ELR (cell line): ENCODE results near the gene PPIP5K1.

Experiments
- DNase-seq: peaks from one replicate; pipeline ENCODE4 v3.0.0-alpha.2; 2015; ENCODE audit warnings: low read depth

PPIP5K1 gene

GRCh38 chr15:43517354-43518196 lies 72.4 kb downstream of the PPIP5K1 start, which contains the start of gene MAP1A:
TSS of gene MAP1A (plus strand) at chr15:43517608. CDS start at chr15:43521474, 3,866 bp downstream.
- peak; percentile 40 for DNase-seq

- DNase-seq = peak; percentile 46
Measured at GRCh38 chr15:43516801-43517353, 73.1 kb downstream of the PPIP5K1 start.

DNA sequence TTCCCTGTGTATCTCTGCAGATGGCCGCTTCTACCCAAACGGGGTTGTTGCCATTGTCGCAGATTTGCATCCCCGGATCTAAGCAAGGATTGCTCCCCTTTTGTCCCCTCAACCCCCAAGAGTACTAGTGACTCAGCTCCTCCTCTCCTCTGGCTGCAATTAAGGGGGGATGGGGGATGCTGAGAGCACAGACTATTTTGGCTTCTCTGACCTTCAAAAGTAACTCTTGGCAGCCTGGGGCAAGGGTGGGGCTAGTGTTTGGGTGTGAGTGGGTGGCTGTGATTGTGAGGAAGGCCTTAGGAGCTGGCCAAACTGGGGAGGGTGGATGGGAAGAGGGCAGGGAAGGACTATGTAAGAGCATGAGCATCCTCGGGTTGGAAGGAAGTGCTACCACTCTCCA lies 73.8 kb downstream of the PPIP5K1 start:
- DNase-seq = no peak

- no peak for DNase-seq
Measured at GRCh38 chr15:43515741-43516140, 74.3 kb downstream of the PPIP5K1 start.

GRCh38 chr15:43514241-43515057 lies 75.6 kb downstream of the PPIP5K1 start:
- peak; percentile 42 for DNase-seq

DNA sequence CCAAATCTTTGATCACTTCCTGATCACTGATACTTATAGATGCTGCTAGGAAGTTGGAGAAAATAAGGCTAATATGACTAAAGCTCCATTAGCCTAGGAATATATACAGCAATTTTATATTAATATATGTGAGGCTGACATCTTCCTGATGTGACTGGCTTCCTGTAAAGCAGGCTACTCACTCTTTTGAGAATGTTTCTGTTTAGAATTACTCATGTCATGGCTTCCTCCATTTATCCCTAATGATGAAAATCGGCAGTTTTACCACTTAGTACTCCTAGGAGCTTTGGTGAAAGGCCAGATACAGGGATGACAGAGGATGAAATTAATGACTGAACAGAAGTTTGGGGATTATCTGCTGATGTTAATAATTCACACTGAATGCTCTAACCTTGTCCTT lies 76.5 kb downstream of the PPIP5K1 start:
- peak; percentile 82 for DNase-seq

DNA sequence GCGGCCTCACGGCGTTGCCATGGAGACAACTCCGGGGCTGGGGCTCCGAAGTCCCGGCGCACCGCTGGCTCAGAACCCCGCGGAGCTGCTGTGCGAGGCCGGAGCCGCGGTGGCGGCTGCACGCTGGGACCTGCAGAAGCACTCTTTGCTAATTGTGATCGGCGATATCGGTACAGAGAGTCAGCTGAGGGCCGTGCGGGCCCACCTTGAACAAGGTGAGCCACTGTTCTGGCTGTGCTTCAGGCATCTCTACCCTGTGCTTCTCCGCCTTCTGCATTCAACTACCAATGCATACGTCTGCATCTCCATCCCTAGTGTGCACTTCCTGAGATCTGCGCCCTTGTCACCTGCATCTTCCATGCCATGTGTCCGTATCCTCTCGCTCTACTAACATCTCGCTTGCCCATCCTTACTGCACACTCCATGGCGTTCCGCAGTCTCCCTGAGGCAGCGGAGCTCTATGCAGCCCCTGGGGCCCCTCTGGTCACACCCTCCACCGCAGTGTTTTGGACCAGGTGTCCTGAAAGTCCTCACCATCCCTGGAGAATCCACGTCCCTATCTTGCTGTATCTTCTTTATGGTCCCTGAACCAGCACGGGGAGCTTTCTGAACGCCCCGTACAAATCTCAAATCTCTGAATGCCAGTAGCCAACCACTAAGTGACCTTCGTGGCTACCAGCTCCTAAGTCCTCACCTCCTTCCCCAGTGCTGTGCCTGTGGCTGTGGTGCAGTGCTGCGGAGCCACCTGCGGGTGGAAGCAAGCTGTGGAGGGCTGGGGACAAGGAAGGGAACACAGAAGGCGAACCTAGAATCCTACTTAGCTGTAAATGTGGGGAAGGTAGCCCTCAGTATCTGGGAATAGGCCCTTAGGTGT lies 78.8 kb downstream of the PPIP5K1 start:
- peak; percentile 56 for DNase-seq

GRCh38 chr15:43510200-43511011 lies 79.6 kb downstream of the PPIP5K1 start:
- DNase-seq = peak; percentile 99

GRCh38 chr15:43509660-43510199 lies 80.3 kb downstream of the PPIP5K1 start:
- peak; percentile 40 for DNase-seq

DNA sequence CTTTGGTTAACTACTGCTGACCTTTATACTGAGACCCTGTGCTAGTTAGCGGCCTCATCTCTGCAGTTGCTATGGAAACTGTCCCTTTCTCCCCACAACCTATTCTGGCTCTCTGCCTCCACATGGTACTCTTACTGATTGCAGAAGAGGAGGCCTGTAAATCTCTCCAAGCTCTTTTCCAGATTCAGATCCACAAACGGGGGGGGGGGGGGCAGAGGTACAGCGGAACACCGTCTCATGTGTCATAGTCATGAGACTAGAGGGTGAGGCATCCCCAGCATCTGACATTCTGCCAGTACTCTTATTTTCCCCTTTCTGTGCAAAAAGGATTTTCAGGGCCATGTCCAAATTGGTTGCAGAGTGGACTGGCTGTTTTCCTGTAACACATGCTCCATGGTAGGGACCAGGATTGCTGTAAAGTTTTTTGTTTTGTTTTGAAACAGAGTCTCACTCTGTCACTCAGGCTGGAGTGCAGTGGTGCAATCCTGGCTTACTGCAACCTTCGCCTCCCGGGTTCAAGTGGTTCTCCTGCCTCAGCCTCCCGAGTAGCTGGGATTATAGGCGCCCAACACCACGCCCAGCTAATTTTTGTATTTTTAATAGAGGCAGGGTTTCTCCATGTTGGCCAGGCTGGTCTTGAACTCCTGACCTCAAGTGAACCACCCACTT lies 80.9 kb downstream of the PPIP5K1 start:
- peak; percentile 59 for DNase-seq

GRCh38 chr15:43508421-43508820 lies 81.6 kb downstream of the PPIP5K1 start:
- no peak for DNase-seq

DNA sequence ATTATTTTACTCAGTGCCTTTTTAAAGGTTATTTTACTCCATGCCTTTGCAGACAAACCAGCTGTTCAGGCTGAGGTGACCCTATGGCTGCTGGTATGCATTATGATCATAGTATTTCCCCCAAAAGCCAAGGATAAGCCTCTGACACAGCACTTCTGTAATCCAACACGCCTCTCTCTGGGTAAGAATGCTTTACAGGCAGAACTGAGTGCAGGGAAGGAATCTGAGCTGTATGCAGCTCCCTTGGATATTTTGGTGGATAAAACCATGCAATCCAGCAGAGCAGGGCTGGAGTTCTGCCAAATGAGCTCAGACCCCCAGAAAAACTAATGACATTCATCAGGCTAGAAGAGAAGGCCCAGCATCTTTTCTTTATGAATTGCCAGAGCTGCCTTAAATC lies 84.3 kb downstream of the PPIP5K1 start:
- no peak for DNase-seq

GRCh38 chr15:43499635-43500034 lies 90.4 kb downstream of the PPIP5K1 start:
- no peak for DNase-seq

DNA sequence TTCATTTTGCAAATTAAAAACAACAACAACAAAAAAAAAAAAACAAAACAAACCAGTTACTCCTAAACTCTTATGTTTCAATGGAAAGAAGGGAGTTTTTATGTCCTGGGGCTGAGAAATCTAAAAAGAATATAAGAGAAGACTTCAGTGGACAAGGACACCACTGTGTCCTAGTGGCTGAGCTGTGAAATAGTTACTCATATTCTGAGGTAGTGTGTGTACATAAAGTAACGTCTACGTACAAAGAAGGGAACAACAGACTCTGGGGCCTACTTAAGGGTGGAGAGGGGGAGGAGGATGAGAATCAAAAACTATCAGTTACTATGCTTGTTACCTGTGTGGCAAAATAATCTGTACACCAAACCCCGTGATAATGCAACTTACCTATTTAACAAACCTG lies 91.0 kb downstream of the PPIP5K1 start:
- DNase-seq = no peak

GRCh38 chr15:43493703-43494472 lies 96.1 kb downstream of the PPIP5K1 start:
- DNase-seq = no peak

DNA sequence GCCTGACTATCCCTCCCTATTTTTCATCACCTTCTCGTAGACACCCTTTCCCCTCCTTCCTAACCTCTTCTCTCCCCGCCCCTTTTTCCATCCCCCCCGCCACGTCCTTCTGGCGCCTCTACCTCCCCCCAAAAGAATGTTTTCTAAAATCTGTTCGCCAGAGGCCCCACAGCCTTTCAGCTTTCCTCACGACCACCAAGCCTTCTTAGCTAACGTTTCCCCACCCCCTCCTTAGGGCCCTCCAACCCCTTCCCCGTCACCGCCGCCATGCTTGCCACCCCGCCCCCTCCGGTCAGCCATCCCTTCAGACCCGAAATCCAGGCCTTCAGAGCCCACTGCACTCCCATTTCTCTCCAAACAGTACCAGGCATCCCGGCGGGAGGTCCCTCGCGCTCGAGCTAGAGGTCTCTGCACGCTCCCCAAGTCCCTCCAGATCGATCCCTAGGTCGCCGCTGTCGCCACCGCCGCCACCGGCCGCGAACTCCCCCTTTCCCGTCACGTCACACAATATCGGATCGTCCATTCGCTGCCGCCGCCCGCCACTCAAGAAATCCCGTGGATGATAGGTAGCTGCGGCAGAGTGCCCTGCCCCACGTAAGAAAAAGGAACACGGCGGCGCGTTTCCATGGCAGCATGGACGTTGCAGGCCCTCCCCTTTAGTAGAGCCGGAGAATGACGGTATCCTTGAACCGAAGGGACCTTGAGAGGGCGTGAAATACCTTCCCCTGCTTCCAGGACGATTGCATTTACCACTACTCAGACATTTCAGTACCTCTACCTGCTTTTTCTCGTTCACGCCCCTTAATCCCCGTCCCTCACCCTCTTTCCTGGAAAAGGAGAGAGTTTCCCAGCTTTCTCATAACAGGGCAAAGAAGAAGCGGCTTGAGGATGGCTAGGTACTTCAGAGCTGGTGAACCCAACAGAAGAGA lies 97.1 kb downstream of the PPIP5K1 start, which contains the start of gene TP53BP1:
TSS of gene TP53BP1 (minus strand) at position 484 of the 929 bp plus-strand sequence. CDS start at position 371, 113 bp downstream.
- DNase-seq = peak; percentile 94

DNA sequence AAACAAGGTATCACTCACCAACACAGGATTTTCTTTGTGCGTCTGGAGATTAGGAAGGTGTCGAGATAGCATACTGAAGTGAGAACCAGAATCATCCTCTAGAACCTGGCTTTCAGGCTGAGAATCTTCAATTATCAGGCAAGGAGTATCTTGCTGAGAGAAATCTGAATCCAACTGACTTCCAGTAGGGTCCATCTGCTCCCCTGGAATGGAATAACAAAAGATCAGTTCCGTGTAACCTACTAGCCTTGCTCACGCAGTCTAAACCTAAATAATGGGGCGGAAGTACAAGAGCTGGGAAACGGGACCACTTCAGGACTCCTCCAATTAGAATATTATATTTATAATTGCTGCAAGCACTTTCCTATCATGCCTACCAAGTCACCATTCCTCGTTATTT lies 97.7 kb downstream of the PPIP5K1 start:
- DNase-seq = no peak

DNA sequence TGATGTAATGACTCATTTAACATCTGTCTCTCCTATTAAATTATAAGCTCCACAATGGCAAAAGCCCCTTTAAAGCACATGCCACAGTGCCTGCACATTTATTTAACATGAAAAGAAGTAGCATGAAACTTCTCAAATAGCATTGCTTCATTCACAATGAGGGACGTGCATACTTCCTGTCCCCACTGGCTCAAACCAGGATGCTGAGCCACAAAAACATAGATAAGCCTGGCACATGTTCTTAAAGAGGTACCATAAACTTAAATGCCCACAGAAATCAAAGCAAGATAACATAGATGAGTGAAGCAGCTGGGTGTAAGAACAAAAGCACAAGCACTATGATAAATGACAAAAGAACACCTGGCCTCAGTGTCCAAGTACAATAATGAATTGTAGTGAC lies 100.8 kb downstream of the PPIP5K1 start:
- no peak for DNase-seq
